ENCODE data around the gene DEDD2.

The DEDD2 gene

GRCh38 chr19:42193706-42194105 is 23.8 kb downstream of the DEDD2 start:
- Histone ChIP-seq H3K27ac (replicated peaks) (no peak overlapping the region), H3K27me3 (ENCODE audit: insufficient read depth, poor library complexity, severe bottlenecking) (no peaks in the 10 kb centered on the region), H3K4me3 (replicated peaks; ENCODE audit: insufficient read depth, low read length) (no peak overlapping the region)
- no peak for DNase-seq (ENCODE audit: low read depth in 1 of 2, low spot score in 1 of 2)
- TF ChIP-seq POLR2AphosphoS5 (IDR thresholded peaks at IDR 0.05; ENCODE audit: low read depth) (no peak), SPI1 (IDR thresholded peaks at IDR 0.05; ENCODE audit: borderline replicate concordance, low read depth) (no peak), GABPA (IDR thresholded peaks at IDR 0.05; ENCODE audit: low read depth) (no peak), CTCF (IDR thresholded peaks at IDR 0.05; ENCODE audit: insufficient read depth, low read length) (no peak), REST (IDR thresholded peaks at IDR 0.05; ENCODE audit: insufficient replicate concordance, low read depth) (no peak)

GRCh38 chr19:42193294-42193693 is 24.2 kb downstream of the DEDD2 start:
- no peak overlapping the region for H3K27ac ChIP-seq (replicated peaks)
- H3K4me3 ChIP-seq (replicated peaks; ENCODE audit: insufficient read depth, low read length): no peak overlapping the region
- H3K27me3 ChIP-seq (ENCODE audit: insufficient read depth, poor library complexity, severe bottlenecking): no peaks in the 10 kb centered on the region
- no peak for DNase-seq (ENCODE audit: low read depth in 1 of 2, low spot score in 1 of 2)
- TF ChIP-seq GABPA (IDR thresholded peaks at IDR 0.05; ENCODE audit: low read depth) (no peak), REST (IDR thresholded peaks at IDR 0.05; ENCODE audit: insufficient replicate concordance, low read depth) (no peak), CTCF (IDR thresholded peaks at IDR 0.05; ENCODE audit: insufficient read depth, low read length) (no peak), SPI1 (IDR thresholded peaks at IDR 0.05; ENCODE audit: borderline replicate concordance, low read depth) (no peak), POLR2AphosphoS5 (IDR thresholded peaks at IDR 0.05; ENCODE audit: low read depth) (no peak)

- Histone ChIP-seq H3K27ac (replicated peaks) (no peak overlapping the region), H3K4me3 (replicated peaks; ENCODE audit: insufficient read depth, low read length) (no peak overlapping the region), H3K27me3 (ENCODE audit: insufficient read depth, poor library complexity, severe bottlenecking) (no peaks in the 10 kb centered on the region)
- no peak for DNase-seq (ENCODE audit: low read depth in 1 of 2, low spot score in 1 of 2)
- TF ChIP-seq CTCF (IDR thresholded peaks at IDR 0.05; ENCODE audit: insufficient read depth, low read length) (no peak), POLR2AphosphoS5 (IDR thresholded peaks at IDR 0.05; ENCODE audit: low read depth) (no peak), GABPA (IDR thresholded peaks at IDR 0.05; ENCODE audit: low read depth) (no peak), SPI1 (IDR thresholded peaks at IDR 0.05; ENCODE audit: borderline replicate concordance, low read depth) (no peak), REST (IDR thresholded peaks at IDR 0.05; ENCODE audit: insufficient replicate concordance, low read depth) (no peak)
Measured at GRCh38 chr19:42191855-42192254, 25.6 kb downstream of the DEDD2 start.

All from HL-60 (cell line).